ENCODE measurements around the gene CDH13.

The CDH13 gene

GRCh38 chr16:83554096-83554495 lies 927.3 kb downstream of the CDH13 start:
- TF ChIP-seq CTCF (IDR thresholded peaks at IDR 0.05; ENCODE audit: insufficient read depth, low read length, poor library complexity, severe bottlenecking): no peak
- DNase-seq (ENCODE audit: extremely low read depth, insufficient read length): no peak
- Histone ChIP-seq H3K27me3 (replicated peaks; ENCODE audit: control insufficient read depth, insufficient read depth, low read length) (no peaks in the 10 kb centered on the region; the same call in 1 of the 2 replicates), H3K4me3 (replicated peaks; ENCODE audit: low read depth, low read length) (no peak overlapping the region), H3K36me3 (ENCODE audit: control insufficient read depth, insufficient read depth, low read length) (no peaks in the 10 kb centered on the region)

- Histone ChIP-seq H3K36me3 (ENCODE audit: control insufficient read depth, insufficient read depth, low read length) (no peaks in the 10 kb centered on the region), H3K27me3 (replicated peaks; ENCODE audit: control insufficient read depth, insufficient read depth, low read length) (no peaks in the 10 kb centered on the region; the same call in 1 of the 2 replicates), H3K4me3 (replicated peaks; ENCODE audit: low read depth, low read length) (no peak overlapping the region)
- TF ChIP-seq CTCF (IDR thresholded peaks at IDR 0.05; ENCODE audit: insufficient read depth, low read length, poor library complexity, severe bottlenecking): no peak
- no peak for DNase-seq (ENCODE audit: extremely low read depth, insufficient read length)
These were observed 927.8 kb downstream of the CDH13 start for GRCh38 chr16:83554540-83554939.

GRCh38 chr16:83561876-83562275 lies 935.1 kb downstream of the CDH13 start:
- Histone ChIP-seq H3K4me3 (replicated peaks; ENCODE audit: low read depth, low read length) (no peak overlapping the region), H3K27me3 (replicated peaks; ENCODE audit: control insufficient read depth, insufficient read depth, low read length) (no peaks in the 10 kb centered on the region), H3K36me3 (ENCODE audit: control insufficient read depth, insufficient read depth, low read length) (no peaks in the 10 kb centered on the region)
- no peak for DNase-seq (ENCODE audit: extremely low read depth, insufficient read length)
- TF ChIP-seq CTCF (IDR thresholded peaks at IDR 0.05; ENCODE audit: insufficient read depth, low read length, poor library complexity, severe bottlenecking): no peak

GRCh38 chr16:83568345-83568744 lies 941.6 kb downstream of the CDH13 start:
- H3K27me3 ChIP-seq (replicated peaks; ENCODE audit: control insufficient read depth, insufficient read depth, low read length): no peaks in the 10 kb centered on the region
- no peak overlapping the region for H3K4me3 ChIP-seq (replicated peaks; ENCODE audit: low read depth, low read length)
- H3K36me3 ChIP-seq (ENCODE audit: control insufficient read depth, insufficient read depth, low read length): no peaks in the 10 kb centered on the region
- no peak for TF ChIP-seq CTCF (IDR thresholded peaks at IDR 0.05; ENCODE audit: insufficient read depth, low read length, poor library complexity, severe bottlenecking)
- no peak for DNase-seq (ENCODE audit: extremely low read depth, insufficient read length)

- Histone ChIP-seq H3K4me3 (replicated peaks; ENCODE audit: low read depth, low read length) (no peak overlapping the region), H3K36me3 (ENCODE audit: control insufficient read depth, insufficient read depth, low read length) (no peaks in the 10 kb centered on the region), H3K27me3 (replicated peaks; ENCODE audit: control insufficient read depth, insufficient read depth, low read length) (no peaks in the 10 kb centered on the region)
- TF ChIP-seq CTCF (IDR thresholded peaks at IDR 0.05; ENCODE audit: insufficient read depth, low read length, poor library complexity, severe bottlenecking): no peak
- DNase-seq (ENCODE audit: extremely low read depth, insufficient read length): no peak
These were observed 947.6 kb downstream of the CDH13 start for GRCh38 chr16:83574388-83574787.

- Histone ChIP-seq H3K36me3 (ENCODE audit: control insufficient read depth, insufficient read depth, low read length) (no peaks in the 10 kb centered on the region), H3K4me3 (replicated peaks; ENCODE audit: low read depth, low read length) (no peak overlapping the region), H3K27me3 (replicated peaks; ENCODE audit: control insufficient read depth, insufficient read depth, low read length) (no peaks in the 10 kb centered on the region)
- DNase-seq (ENCODE audit: extremely low read depth, insufficient read length): no peak
- no peak for TF ChIP-seq CTCF (IDR thresholded peaks at IDR 0.05; ENCODE audit: insufficient read depth, low read length, poor library complexity, severe bottlenecking)
These were observed 950.4 kb downstream of the CDH13 start for GRCh38 chr16:83577078-83577745.
